SK-N-SH treated with all-trans-retinoic acid at 6 μM for 48 hours (cell line): ENCODE data around the gene SAMD4A.

Experiments used
- BACH2 ChIP-seq: fragments of 250-450 bp; sonication (Bioruptor Pico); IDR thresholded peaks from 2 replicates; pipeline ENCODE4 v1.9.0; 2021; ENCODE audit warnings: mild to moderate bottlenecking, borderline replicate concordance
- GLIS3 ChIP-seq: fragments of 250-450 bp; sonication (Bioruptor Pico); IDR thresholded peaks from 2 replicates; pipeline ENCODE4 v1.5.0; 2020; ENCODE audit warnings: mild to moderate bottlenecking, moderate library complexity
- SNAI2 ChIP-seq: fragments of 250-450 bp; sonication (Bioruptor Pico); IDR thresholded peaks from 2 replicates; pipeline ENCODE4 v1.5.0; 2020; ENCODE audit warnings: mild to moderate bottlenecking, moderate library complexity
- TCF4 ChIP-seq: fragments of 250-450 bp; sonication (Bioruptor Pico); IDR thresholded peaks from 2 replicates; pipeline ENCODE4 v1.8.0; 2021; ENCODE audit warnings: mild to moderate bottlenecking, moderate library complexity, borderline replicate concordance
- ZFP30 ChIP-seq: fragments of 450-650 bp; formaldehyde crosslinking; IDR thresholded peaks from 2 replicates; pipeline ENCODE4 v1.5.0; 2022; ENCODE audit warnings: mild to moderate bottlenecking, moderate library complexity

- TF ChIP-seq GLIS3 (CRISPR knock-in tag) (no peak), BACH2 (no peak), SNAI2 (CRISPR knock-in tag) (no peak), TCF4 (CRISPR knock-in tag) (no peak), ZFP30 (CRISPR knock-in tag) (no peak)
Observed at GRCh38 chr14:54817506-54817905, 250.6 kb downstream of the SAMD4A start.
